ENCODE measurements around the gene CHKA.

DNA sequence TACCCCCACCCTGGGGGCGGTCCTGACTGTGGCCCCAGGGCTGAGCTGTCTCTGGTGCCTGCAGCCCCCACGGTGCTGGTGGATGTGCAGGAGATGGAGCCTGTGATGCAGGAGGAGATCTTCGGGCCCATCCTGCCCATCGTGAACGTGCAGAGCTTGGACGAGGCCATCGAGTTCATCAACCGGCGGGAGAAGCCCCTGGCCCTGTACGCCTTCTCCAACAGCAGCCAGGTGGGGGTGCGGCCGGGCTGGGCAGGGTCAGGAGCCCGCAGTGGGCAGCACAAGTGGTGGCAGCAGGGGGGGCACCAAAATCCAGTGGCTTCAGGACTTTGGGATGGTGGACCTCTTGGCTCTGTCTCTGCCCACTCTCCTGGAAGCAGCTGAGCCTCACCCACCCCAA lies 98.7 kb downstream of the CHKA start:
- TF ChIP-seq, protein P1, sequence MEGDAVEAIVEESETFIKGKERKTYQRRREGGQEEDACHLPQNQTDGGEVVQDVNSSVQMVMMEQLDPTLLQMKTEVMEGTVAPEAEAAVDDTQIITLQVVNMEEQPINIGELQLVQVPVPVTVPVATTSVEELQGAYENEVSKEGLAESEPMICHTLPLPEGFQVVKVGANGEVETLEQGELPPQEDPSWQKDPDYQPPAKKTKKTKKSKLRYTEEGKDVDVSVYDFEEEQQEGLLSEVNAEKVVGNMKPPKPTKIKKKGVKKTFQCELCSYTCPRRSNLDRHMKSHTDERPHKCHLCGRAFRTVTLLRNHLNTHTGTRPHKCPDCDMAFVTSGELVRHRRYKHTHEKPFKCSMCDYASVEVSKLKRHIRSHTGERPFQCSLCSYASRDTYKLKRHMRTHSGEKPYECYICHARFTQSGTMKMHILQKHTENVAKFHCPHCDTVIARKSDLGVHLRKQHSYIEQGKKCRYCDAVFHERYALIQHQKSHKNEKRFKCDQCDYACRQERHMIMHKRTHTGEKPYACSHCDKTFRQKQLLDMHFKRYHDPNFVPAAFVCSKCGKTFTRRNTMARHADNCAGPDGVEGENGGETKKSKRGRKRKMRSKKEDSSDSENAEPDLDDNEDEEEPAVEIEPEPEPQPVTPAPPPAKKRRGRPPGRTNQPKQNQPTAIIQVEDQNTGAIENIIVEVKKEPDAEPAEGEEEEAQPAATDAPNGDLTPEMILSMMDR (IDR thresholded peaks at IDR 0.05), result no peak
- TF ChIP-seq POLR2A (IDR thresholded peaks at IDR 0.05), result no peak
